Measurements from ENCODE around the gene NOTCH1. TPM values are rescaled to one million over a fixed set of nuclear protein-coding genes. Genes with fewer than 3 reads are reported as not detected.

Gene NOTCH1
- 10 to 100 TPM; 70.0 to 79.5 TPM for total RNA-seq
- 5.1 TPM for polyA plus RNA-seq

DNA sequence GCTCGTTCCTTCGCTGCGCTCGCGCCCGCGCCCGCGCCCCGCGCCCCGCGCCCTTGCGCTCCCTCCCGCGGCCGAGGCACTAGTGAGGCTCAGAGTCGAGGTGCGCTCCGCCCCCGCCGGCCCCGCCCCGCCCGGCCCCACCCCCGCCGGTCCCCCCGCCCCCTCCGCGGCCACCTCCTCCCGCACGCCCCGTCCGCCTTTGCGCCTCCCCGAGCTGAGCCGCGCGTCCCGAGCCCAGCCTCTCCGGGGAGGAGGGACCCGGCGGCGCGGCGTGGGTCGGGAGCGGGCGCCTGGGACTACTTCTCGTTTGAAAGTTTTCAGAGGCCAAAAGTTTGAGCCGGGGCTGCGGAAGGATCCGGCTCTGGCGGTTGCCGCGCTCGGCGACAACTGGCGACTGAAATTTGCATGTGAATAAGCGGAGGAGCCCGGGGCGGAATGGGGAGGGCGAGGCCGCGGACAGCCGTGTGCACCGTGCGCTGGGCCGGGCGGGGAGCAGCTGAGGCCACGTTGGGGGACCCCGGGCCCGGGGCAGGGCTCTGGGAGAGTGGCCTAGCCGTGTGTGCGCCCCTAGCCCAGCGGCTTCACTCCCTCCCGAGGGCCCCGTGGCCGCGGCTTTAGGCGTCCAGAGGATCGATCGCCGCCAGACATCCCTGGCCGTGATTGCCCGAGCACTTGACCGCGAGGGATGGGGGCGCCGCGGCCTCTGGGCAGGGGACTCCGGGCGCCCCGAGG is at the start of gene NOTCH1:
Gene NOTCH1, minus strand, starts transcription at position 84 of the 732 bp plus-strand sequence. CDS start 262 bp downstream, outside the sequence.
- no peaks in the 10 kb centered on the region for H3K27me3 ChIP-seq (ENCODE audit: insufficient read depth, low read length, poor library complexity, severe bottlenecking)
- H3K27ac Mint-ChIP-seq = peak within 1 kb of the TSS; percentile 57 to 93 (median 78)
- peak within 1 kb of the TSS; percentile 67 for H3K27ac ChIP-seq (ENCODE audit: low read depth, low read length)
- no peaks in the 10 kb centered on the region for H3K9me3 Mint-ChIP-seq
- H3K27me3 Mint-ChIP-seq = no peaks in the 10 kb centered on the region
- no peaks in the 10 kb centered on the region for H3K9me3 ChIP-seq (ENCODE audit: low read length)
- H3K4me1 ChIP-seq (ENCODE audit: insufficient read depth, low read length) = peaks cover 33% of the 10 kb centered on the region
- H3K4me3 Mint-ChIP-seq = peak within 1 kb of the TSS; percentile 86 to 94 (median 88)
- H3K4me1 Mint-ChIP-seq = peaks cover 13 to 34% (median 14%) of the 10 kb centered on the region in 3 donors
- no peaks in the 10 kb centered on the region for H3K36me3 ChIP-seq (ENCODE audit: insufficient read depth, low read length)
- DNase-seq = peak; percentile 78 to 89 (median 83)
- CTCF ChIA-PET = no interaction called here
- peak within 1 kb of the TSS; percentile 85 for H3K4me3 ChIP-seq (ENCODE audit: low read length)
- H3K36me3 Mint-ChIP-seq = peaks cover 0 to 8% (median 0%) of the 10 kb centered on the region in 3 donors
- POLR2A ChIA-PET = interaction anchor here (0.9 kb wide), 1 partner anchor 13 kb away, joined by 5 read pairs; no protein-coding TSS in a partner anchor

- H3K9me3 ChIP-seq (ENCODE audit: low read length) = no peaks in the 10 kb centered on the region
- Mint-ChIP-seq H3K36me3 (no peaks in the 10 kb centered on the region), H3K4me3 (no peak overlapping the region), H3K4me1 (no peaks in the 10 kb centered on the region), H3K27me3 (peaks cover 6 to 10% of the 10 kb centered on the region in 2 donors), H3K27ac (no peak overlapping the region), H3K9me3 (no peaks in the 10 kb centered on the region)
- no peak for DNase-seq
- peaks cover under 1% of the 10 kb centered on the region for H3K4me1 ChIP-seq (ENCODE audit: insufficient read depth, low read length)
- H3K27ac ChIP-seq (ENCODE audit: low read depth, low read length) = no peak overlapping the region
- ChIA-PET CTCF (no interaction called here), POLR2A (no interaction called here)
- no peaks in the 10 kb centered on the region for H3K27me3 ChIP-seq (ENCODE audit: insufficient read depth, low read length, poor library complexity, severe bottlenecking)
- H3K36me3 ChIP-seq (ENCODE audit: insufficient read depth, low read length) = no peaks in the 10 kb centered on the region
- H3K4me3 ChIP-seq (ENCODE audit: low read length) = no peak overlapping the region
Observed at GRCh38 chr9:136594492-136594891, 48.6 kb upstream of the NOTCH1 start.

DNA sequence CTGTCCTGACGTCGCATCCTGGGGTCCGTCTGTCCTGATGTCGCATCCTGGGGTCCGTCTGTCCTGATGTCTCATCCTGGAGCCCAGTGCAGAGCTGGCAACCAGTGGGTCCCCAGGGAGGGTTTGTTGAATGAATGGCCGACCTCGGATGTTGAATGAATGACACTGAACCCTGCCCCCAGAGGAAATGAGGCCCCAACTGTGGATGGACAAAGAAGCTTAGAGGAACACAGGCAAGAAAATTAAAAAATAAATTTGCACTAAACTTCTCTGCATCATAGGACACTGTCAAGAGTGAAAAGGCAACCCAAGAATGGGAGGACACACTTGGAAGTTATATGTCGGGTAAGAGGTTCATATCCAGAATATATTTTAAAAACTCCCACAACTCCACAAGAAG is 47.7 kb upstream of the NOTCH1 start:
- H3K9me3 Mint-ChIP-seq = no peaks in the 10 kb centered on the region
- H3K27ac Mint-ChIP-seq = no peak overlapping the region
- Histone ChIP-seq H3K4me1 (ENCODE audit: insufficient read depth, low read length) (peaks cover 9% of the 10 kb centered on the region), H3K4me3 (ENCODE audit: low read length) (no peak overlapping the region), H3K9me3 (ENCODE audit: low read length) (no peaks in the 10 kb centered on the region), H3K36me3 (ENCODE audit: insufficient read depth, low read length) (no peaks in the 10 kb centered on the region), H3K27ac (ENCODE audit: low read depth, low read length) (no peak overlapping the region), H3K27me3 (ENCODE audit: insufficient read depth, low read length, poor library complexity, severe bottlenecking) (no peaks in the 10 kb centered on the region)
- peaks cover under 1 to 5% (median 3%) of the 10 kb centered on the region in 3 donors for H3K4me1 Mint-ChIP-seq
- no peaks in the 10 kb centered on the region for H3K36me3 Mint-ChIP-seq
- DNase-seq = no peak
- POLR2A ChIA-PET = no interaction called here
- CTCF ChIA-PET = no interaction called here
- H3K27me3 Mint-ChIP-seq = peaks cover 7 to 10% of the 10 kb centered on the region in 2 donors
- no peak overlapping the region for H3K4me3 Mint-ChIP-seq

DNA sequence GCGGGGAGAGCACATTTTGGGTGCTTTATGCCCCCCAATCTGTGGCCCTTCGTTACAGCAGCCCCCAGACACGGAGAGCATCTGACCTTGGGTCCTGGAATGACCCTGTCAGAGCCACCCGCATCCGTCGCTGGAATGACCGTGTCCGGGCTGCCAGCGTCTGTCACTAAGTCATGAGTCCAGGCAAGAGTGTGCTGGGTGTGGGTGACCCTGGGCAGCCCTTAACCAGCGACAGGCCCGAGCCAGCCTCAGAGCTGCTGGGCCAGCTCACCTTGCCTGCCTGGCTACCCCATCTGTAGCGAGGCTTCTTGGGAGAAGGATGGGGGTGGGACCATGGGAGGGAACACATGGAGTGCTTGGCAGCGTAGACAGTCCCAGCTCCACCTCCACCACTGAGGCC is 46.8 kb upstream of the NOTCH1 start:
- Mint-ChIP-seq H3K9me3 (no peaks in the 10 kb centered on the region), H3K4me1 (peaks cover 7 to 12% (median 7%) of the 10 kb centered on the region in 3 donors)

DNA sequence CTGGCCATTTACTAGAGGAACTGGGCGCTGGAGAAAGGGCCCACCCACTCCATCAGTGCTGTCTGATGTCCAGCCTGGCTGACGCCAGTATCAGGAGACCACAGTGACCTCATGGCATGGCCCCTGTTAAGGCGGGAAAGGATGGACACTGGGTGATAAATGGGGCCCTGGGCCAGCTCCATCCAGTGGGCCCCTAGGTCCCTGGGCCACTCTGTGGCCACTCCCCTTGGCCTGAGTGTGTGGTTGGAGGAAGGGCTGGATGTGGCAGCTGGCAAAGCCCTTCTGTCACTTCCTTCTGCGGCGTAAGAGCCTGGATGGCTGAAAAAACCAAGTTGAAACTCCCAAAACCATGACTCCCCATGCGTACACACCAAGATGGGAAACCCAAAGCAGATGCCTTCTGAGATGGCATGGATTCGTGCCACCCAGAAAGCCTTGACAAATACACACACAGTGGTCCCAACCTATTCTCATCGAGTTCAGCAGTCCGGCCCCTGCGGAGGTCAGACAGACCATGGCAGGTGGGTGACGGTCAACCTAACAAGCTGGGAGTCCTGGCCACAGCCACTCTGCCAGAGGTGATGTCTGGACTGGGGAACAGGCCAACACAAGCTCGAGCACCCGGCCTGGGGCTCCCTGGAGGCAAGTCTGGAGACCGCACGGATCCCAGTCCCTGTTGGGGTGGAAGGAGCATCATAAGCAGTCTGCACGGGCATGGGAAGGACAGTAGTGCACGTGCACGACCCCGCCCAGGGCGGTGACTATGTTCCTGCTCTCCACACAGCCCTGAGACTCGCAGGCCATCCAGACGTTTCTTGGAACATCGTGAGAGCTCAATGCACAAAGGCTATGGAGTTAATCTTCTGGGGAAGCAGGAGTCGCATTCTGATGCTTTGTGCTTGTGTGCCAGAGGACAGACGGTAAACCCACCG is 45.2 kb upstream of the NOTCH1 start:
- Histone ChIP-seq H3K27ac (ENCODE audit: low read depth, low read length) (no peak overlapping the region), H3K4me3 (ENCODE audit: low read length) (no peak overlapping the region), H3K27me3 (ENCODE audit: insufficient read depth, low read length, poor library complexity, severe bottlenecking) (no peaks in the 10 kb centered on the region), H3K4me1 (ENCODE audit: insufficient read depth, low read length) (peaks cover 17% of the 10 kb centered on the region), H3K9me3 (ENCODE audit: low read length) (no peaks in the 10 kb centered on the region), H3K36me3 (ENCODE audit: insufficient read depth, low read length) (no peaks in the 10 kb centered on the region)
- Mint-ChIP-seq H3K36me3 (no peaks in the 10 kb centered on the region), H3K27ac (no peak overlapping the region), H3K4me3 (no peak overlapping the region), H3K4me1 (peaks cover 7 to 12% (median 7%) of the 10 kb centered on the region in 3 donors), H3K9me3 (no peaks in the 10 kb centered on the region), H3K27me3 (peaks cover 8 to 13% of the 10 kb centered on the region in 2 donors)
- CTCF ChIA-PET = no interaction called here
- POLR2A ChIA-PET = no interaction called here
- no peak for DNase-seq

More for the DNA sequence above, 46.8 kb upstream of the NOTCH1 start:
- ChIA-PET CTCF (no interaction called here), POLR2A (no interaction called here)
- no peak overlapping the region for H3K27ac ChIP-seq (ENCODE audit: low read depth, low read length)
- no peaks in the 10 kb centered on the region for H3K36me3 ChIP-seq (ENCODE audit: insufficient read depth, low read length)
- H3K4me3 Mint-ChIP-seq = no peak overlapping the region
- peaks cover 8 to 10% of the 10 kb centered on the region in 2 donors for H3K27me3 Mint-ChIP-seq
- peaks cover 17% of the 10 kb centered on the region for H3K4me1 ChIP-seq (ENCODE audit: insufficient read depth, low read length)
- no peak overlapping the region for H3K4me3 ChIP-seq (ENCODE audit: low read length)
- no peak overlapping the region for H3K27ac Mint-ChIP-seq
- H3K9me3 ChIP-seq (ENCODE audit: low read length) = no peaks in the 10 kb centered on the region
- H3K36me3 Mint-ChIP-seq = no peaks in the 10 kb centered on the region
- DNase-seq = no peak
- H3K27me3 ChIP-seq (ENCODE audit: insufficient read depth, low read length, poor library complexity, severe bottlenecking) = no peaks in the 10 kb centered on the region

DNA sequence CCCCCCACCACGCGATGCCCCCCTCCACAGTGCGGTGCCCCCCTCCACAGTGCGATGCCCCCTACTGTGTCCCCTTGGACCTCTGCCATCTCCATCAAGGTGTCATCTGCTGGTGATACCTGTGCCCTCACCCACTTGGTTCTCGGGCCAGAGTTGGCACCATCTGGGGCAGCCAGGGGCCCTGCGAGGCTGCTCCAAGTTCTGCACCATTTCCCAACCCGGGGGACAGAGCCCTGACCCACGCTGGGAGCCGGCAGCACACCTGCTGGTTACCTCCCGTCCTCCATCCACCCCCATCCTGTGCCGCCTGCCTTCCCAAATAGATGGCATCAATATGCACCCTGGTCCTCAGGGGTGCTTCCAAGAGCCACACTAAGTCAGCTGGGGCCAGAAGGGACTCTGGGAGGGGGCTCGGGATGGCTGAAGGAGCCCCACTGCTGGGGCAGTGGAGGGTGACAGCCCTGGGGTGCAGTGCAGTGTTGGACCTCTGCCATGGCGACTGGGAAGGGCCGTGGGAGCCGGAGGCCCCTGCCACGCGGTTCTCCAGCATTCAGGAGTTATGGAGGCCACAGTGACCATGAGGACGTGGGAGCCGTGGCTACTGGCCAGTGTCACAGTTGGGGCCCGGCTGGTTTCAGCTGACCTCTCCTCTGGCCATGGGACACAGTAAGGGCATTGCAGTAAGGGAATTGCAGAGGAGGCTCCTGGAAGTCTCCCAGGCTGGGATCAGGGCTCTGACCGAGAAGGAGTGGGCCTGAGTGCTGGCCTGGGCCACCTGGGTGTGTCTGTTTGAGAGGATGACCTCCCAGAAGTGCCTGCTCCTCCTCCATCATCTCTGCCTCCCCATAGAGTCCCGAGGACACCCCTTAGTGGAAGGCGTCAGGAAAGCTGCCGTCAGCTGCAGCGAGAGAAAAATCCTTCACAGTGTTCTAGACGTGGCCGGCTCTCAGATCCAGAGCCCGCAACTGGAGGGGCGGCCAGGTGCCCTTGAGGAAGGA is 44.2 kb upstream of the NOTCH1 start:
- Histone ChIP-seq H3K27me3 (ENCODE audit: insufficient read depth, low read length, poor library complexity, severe bottlenecking) (no peaks in the 10 kb centered on the region), H3K27ac (ENCODE audit: low read depth, low read length) (no peak overlapping the region), H3K9me3 (ENCODE audit: low read length) (no peaks in the 10 kb centered on the region), H3K36me3 (ENCODE audit: insufficient read depth, low read length) (no peaks in the 10 kb centered on the region), H3K4me1 (ENCODE audit: insufficient read depth, low read length) (peaks cover 17% of the 10 kb centered on the region), H3K4me3 (ENCODE audit: low read length) (no peak overlapping the region)
- CTCF ChIA-PET = no interaction called here
- no peak for DNase-seq
- Mint-ChIP-seq H3K27me3 (peaks cover 8% of the 10 kb centered on the region in 2 donors), H3K27ac (no peak overlapping the region), H3K36me3 (no peaks in the 10 kb centered on the region), H3K4me3 (no peak overlapping the region), H3K4me1 (peaks cover 7 to 12% (median 7%) of the 10 kb centered on the region in 3 donors), H3K9me3 (no peaks in the 10 kb centered on the region)
- POLR2A ChIA-PET = no interaction called here

DNA sequence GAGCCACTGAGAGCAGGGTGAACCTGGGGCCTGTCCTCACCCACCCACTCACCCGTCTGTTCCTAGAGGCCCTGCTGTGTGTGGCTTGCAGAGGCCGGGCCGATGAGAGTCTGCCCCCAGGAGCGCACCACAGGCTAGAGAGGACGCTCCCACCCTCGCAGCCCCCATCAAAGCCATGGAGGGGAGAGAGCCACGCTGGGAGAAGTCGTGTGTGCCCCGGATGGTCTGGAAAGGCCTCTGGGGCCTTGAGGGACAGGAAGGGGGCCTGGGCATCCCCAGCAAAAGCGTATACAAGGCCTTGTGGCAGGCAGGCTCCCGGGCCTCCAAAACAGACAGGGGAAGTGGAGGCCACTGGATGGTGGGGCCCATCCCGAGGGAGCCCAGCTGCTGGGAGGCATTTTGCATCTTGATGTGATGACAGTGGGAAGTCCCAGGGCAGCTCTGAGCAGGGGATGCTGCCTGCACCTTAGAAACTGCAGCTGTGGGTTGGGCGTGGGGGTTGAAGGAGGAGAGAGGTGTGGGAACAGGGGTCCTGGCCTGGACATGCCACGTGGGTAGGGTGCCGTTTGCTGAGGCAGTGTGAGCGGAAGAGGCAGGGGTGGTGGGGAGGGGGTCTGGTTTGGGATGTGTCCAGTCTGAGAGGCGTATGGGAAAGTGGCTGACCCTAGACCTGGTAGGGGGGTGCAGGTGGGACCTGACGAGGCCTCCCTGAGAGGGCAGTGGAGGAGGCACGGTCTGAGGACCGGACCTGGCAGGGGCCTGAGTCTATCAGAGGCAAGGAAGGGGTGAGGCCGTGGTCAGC is 43.0 kb upstream of the NOTCH1 start:
- H3K4me3 Mint-ChIP-seq = peak overlapping the region in 3 of 7 donors; percentile 9 to 15 (median 11)
- peak overlapping the region; percentile 35 for H3K27ac ChIP-seq (ENCODE audit: low read depth, low read length)
- no peaks in the 10 kb centered on the region for H3K9me3 Mint-ChIP-seq
- H3K27me3 ChIP-seq (ENCODE audit: insufficient read depth, low read length, poor library complexity, severe bottlenecking) = no peaks in the 10 kb centered on the region
- no peaks in the 10 kb centered on the region for H3K9me3 ChIP-seq (ENCODE audit: low read length)
- ChIA-PET POLR2A (no interaction called here), CTCF (no interaction called here)
- peaks cover 17% of the 10 kb centered on the region for H3K4me1 ChIP-seq (ENCODE audit: insufficient read depth, low read length)
- no peaks in the 10 kb centered on the region for H3K36me3 ChIP-seq (ENCODE audit: insufficient read depth, low read length)
- no peaks in the 10 kb centered on the region for H3K36me3 Mint-ChIP-seq
- peak in 1 of 5 donors; percentile 13 for DNase-seq
- peaks cover 3 to 8% of the 10 kb centered on the region in 2 donors for H3K27me3 Mint-ChIP-seq
- H3K27ac Mint-ChIP-seq = peak overlapping the region in 2 of 8 donors; percentile 47 to 89
- H3K4me3 ChIP-seq (ENCODE audit: low read length) = peak overlapping the region; percentile 27
- H3K4me1 Mint-ChIP-seq = peaks cover 7 to 12% (median 7%) of the 10 kb centered on the region in 3 donors

All from CD8-positive, alpha-beta memory T cell (primary cell).